ENCODE measurements around the gene OLFML1. TPM values are rescaled to one million over a fixed set of nuclear protein-coding genes. Genes with fewer than 3 reads are reported as not detected.

Gene OLFML1
- total RNA-seq, 1 experiment from 2014 or later = not detected

GRCh38 chr11:7489376-7489775, 4.1 kb downstream of the OLFML1 start:
- Mint-ChIP-seq H3K36me3 (ENCODE audit: insufficient read depth, unreplicated experiment) (no peaks in the 10 kb centered on the region), H3K9me3 (ENCODE audit: low read depth, unreplicated experiment) (no peaks in the 10 kb centered on the region)

GRCh38 chr11:7490054-7490453, 4.7 kb downstream of the OLFML1 start:
- CTCF ChIA-PET = interaction anchor here (0.7 kb wide), 1 partner anchor 1137 kb away, joined by 6 read pairs; no protein-coding TSS in a partner anchor
- Mint-ChIP-seq H3K36me3 (ENCODE audit: insufficient read depth, unreplicated experiment) (no peaks in the 10 kb centered on the region), H3K27me3 (ENCODE audit: unreplicated experiment) (peaks cover 54% of the 10 kb centered on the region), H3K4me3 (ENCODE audit: low read depth, unreplicated experiment) (no peak overlapping the region), H3K4me1 (ENCODE audit: low read depth, unreplicated experiment) (no peaks in the 10 kb centered on the region), H3K9me3 (ENCODE audit: low read depth, unreplicated experiment) (no peaks in the 10 kb centered on the region), H3K27ac (ENCODE audit: unreplicated experiment) (no peak overlapping the region)
- intact Hi-C loops (cut with micrococcal nuclease; ENCODE audit: unreplicated experiment) = no loop called here
- no peak for DNase-seq
- no TSS peak for BruUV-seq (replicated peaks)
- no peak for TF ChIP-seq CTCF (IDR thresholded peaks at IDR 0.05; ENCODE audit: unreplicated experiment)

More at GRCh38 chr11:7489376-7489775, 4.1 kb downstream of the OLFML1 start:
- no peak for DNase-seq
- no peaks in the 10 kb centered on the region for H3K4me1 Mint-ChIP-seq (ENCODE audit: low read depth, unreplicated experiment)
- no peak overlapping the region for H3K27ac Mint-ChIP-seq (ENCODE audit: unreplicated experiment)
- CTCF ChIA-PET = no interaction called here
- peaks cover 47% of the 10 kb centered on the region for H3K27me3 Mint-ChIP-seq (ENCODE audit: unreplicated experiment)
- TF ChIP-seq CTCF (IDR thresholded peaks at IDR 0.05; ENCODE audit: unreplicated experiment) = no peak
- no peak overlapping the region for H3K4me3 Mint-ChIP-seq (ENCODE audit: low read depth, unreplicated experiment)
- no TSS peak for BruUV-seq (replicated peaks)
- intact Hi-C loops (cut with micrococcal nuclease; ENCODE audit: unreplicated experiment) = no loop called here

GRCh38 chr11:7490535-7490934, 5.2 kb downstream of the OLFML1 start:
- TF ChIP-seq CTCF (IDR thresholded peaks at IDR 0.05; ENCODE audit: unreplicated experiment) = no peak
- CTCF ChIA-PET = interaction anchor here (0.7 kb wide), 1 partner anchor 1137 kb away, joined by 6 read pairs; no protein-coding TSS in a partner anchor
- Mint-ChIP-seq H3K4me3 (ENCODE audit: low read depth, unreplicated experiment) (no peak overlapping the region), H3K9me3 (ENCODE audit: low read depth, unreplicated experiment) (no peaks in the 10 kb centered on the region), H3K27me3 (ENCODE audit: unreplicated experiment) (peaks cover 59% of the 10 kb centered on the region), H3K4me1 (ENCODE audit: low read depth, unreplicated experiment) (no peaks in the 10 kb centered on the region), H3K27ac (ENCODE audit: unreplicated experiment) (no peak overlapping the region), H3K36me3 (ENCODE audit: insufficient read depth, unreplicated experiment) (no peaks in the 10 kb centered on the region)
- no TSS peak for BruUV-seq (replicated peaks)
- no peak for DNase-seq
- intact Hi-C loops (cut with micrococcal nuclease; ENCODE audit: unreplicated experiment) = no loop called here

- no peaks in the 10 kb centered on the region for H3K9me3 Mint-ChIP-seq (ENCODE audit: low read depth, unreplicated experiment)
These were observed 6.9 kb downstream of the OLFML1 start for GRCh38 chr11:7492253-7492652.

More at GRCh38 chr11:7492253-7492652, 6.9 kb downstream of the OLFML1 start:
- H3K4me1 Mint-ChIP-seq (ENCODE audit: low read depth, unreplicated experiment) = no peaks in the 10 kb centered on the region
- no peak overlapping the region for H3K27ac Mint-ChIP-seq (ENCODE audit: unreplicated experiment)
- DNase-seq = no peak
- TF ChIP-seq CTCF (IDR thresholded peaks at IDR 0.05; ENCODE audit: unreplicated experiment) = no peak
- no peak overlapping the region for H3K4me3 Mint-ChIP-seq (ENCODE audit: low read depth, unreplicated experiment)
- intact Hi-C loops (cut with micrococcal nuclease; ENCODE audit: unreplicated experiment) = no loop called here
- H3K36me3 Mint-ChIP-seq (ENCODE audit: insufficient read depth, unreplicated experiment) = no peaks in the 10 kb centered on the region
- peaks cover 72% of the 10 kb centered on the region for H3K27me3 Mint-ChIP-seq (ENCODE audit: unreplicated experiment)
- CTCF ChIA-PET = no interaction called here
- no TSS peak for BruUV-seq (replicated peaks)
